ENCODE results near the gene ZNF491. TPM values are rescaled to one million over a fixed set of nuclear protein-coding genes. Genes with fewer than 3 reads are reported as not detected.

ZNF491 gene
- total and polyA plus RNA-seq, 2 of the 8 experiments (the other 6 are each of a cell fraction or from before 2014, with no cell fraction given): 0.18 to 0.78 TPM

GRCh38 chr19:11814029-11814699 lies 15.8 kb downstream of the ZNF491 start, which contains the start of gene ZNF440:
Gene ZNF440 (plus strand): TSS chr19:11814273. CDS start chr19:11814448, 175 bp downstream.
- no peak within 1 kb of the TSS for H3K4ac ChIP-seq (replicated peaks; ENCODE audit: insufficient read length, low read depth, low read length)
- no peak within 1 kb of the TSS for H3K56ac ChIP-seq (replicated peaks; ENCODE audit: insufficient read length, low read depth, low read length)
- no peaks in the 10 kb centered on the region for H4K20me1 ChIP-seq (replicated peaks in 1 of 2; ENCODE audit: control insufficient read depth in 1 of 2, insufficient read depth in 2 of 2, low read length in 2 of 2)
- DNase-seq (ENCODE audit: low read depth in 1 of 2, low spot score in 2 of 2) (peak; percentile 79 to 97), FAIRE-seq (no peak)
- peak within 1 kb of the TSS; percentile 38 to 79 (median 69); a peak in 6 of 7 replicates for H3K9ac ChIP-seq (replicated peaks in 1 of 4; ENCODE audit: extremely low read depth in 1 of 4, low read depth in 3 of 4, low read length in 3 of 4)
- WGBS, 2 experiments (ENCODE audit: extremely low coverage in 1 of 2, insufficient coverage in 1 of 2, insufficient read length in 1 of 2, insufficient replicate concordance in 2 of 2, low coverage in 1 of 2, low lambda C conversion rate in 2 of 2, missing lambda C conversion rate in 1 of 2): 14% methylated on average over 33 of the region's 55 CpGs; no CpG with 5 or more reads in 1 of the 2 experiments
- peak within 1 kb of the TSS; percentile 76 for H4K8ac ChIP-seq (ENCODE audit: extremely low read depth, insufficient read depth, low read length)
- no peaks in the 10 kb centered on the region for H3K79me1 ChIP-seq (ENCODE audit: low read depth, low read length)
- no peak within 1 kb of the TSS for H3K14ac ChIP-seq (ENCODE audit: insufficient read length)
- no peak within 1 kb of the TSS for H2BK20ac ChIP-seq (ENCODE audit: low read length)
- H2AFZ ChIP-seq (ENCODE audit: low read length): peak within 1 kb of the TSS; percentile 95
- H2BK5ac ChIP-seq (ENCODE audit: low read depth, low read length): no peak within 1 kb of the TSS
- no peak within 1 kb of the TSS for H2AK5ac ChIP-seq (ENCODE audit: low read depth, low read length)
- H3K36me3 ChIP-seq (ENCODE audit: control insufficient read depth in 2 of 4, insufficient read depth in 4 of 4, low read length in 3 of 4): no peaks in the 10 kb centered on the region
- H3K27ac ChIP-seq (ENCODE audit: low read depth, low read length): no peak within 1 kb of the TSS
- H3K27me3 ChIP-seq (replicated peaks in 1 of 4; ENCODE audit: control insufficient read depth in 3 of 4, extremely low read depth in 1 of 4, insufficient read depth in 3 of 4, low read length in 3 of 4): peaks cover 0 to 17% (median 5%) of the 10 kb centered on the region in 4 experiments; a peak in 5 of 7 replicates
- no peaks in the 10 kb centered on the region for H3K79me2 ChIP-seq (ENCODE audit: control insufficient read depth in 1 of 2, insufficient read depth in 2 of 2, low read length in 2 of 2)
- CTCF ChIA-PET (ENCODE audit: partially characterized antibody): interaction anchor here (0.5 to 6.3 kb wide), 6 partner anchors 14 to 564 kb away, joined by 3 to 59 read pairs (median 5); partner anchors contain the start of gene ZNF491
- POLR2A ChIA-PET (ENCODE audit: partially characterized antibody): interaction anchor here (0.5 to 1.4 kb wide), 4 partner anchors 15 to 329 kb away, joined by 3 to 5 read pairs (median 3); partner anchors contain the start of gene ZNF491
- no peak within 1 kb of the TSS for H4K5ac ChIP-seq (ENCODE audit: insufficient read length, low read depth, low read length)
- no peak within 1 kb of the TSS for H2BK12ac ChIP-seq (ENCODE audit: low read depth, low read length)
- peaks cover 2% of the 10 kb centered on the region; the same call in 1 of the 2 replicates for H3K23me2 ChIP-seq (ENCODE audit: low read depth, low read length)
- no peak within 1 kb of the TSS for H3K23ac ChIP-seq (ENCODE audit: insufficient read length)
- H2BK120ac ChIP-seq (replicated peaks; ENCODE audit: low read depth, low read length): no peak within 1 kb of the TSS
- H4K91ac ChIP-seq (replicated peaks; ENCODE audit: insufficient read length, low read length): no peak within 1 kb of the TSS
- peak within 1 kb of the TSS; percentile 54 to 82 (median 76) for H3K4me3 ChIP-seq (ENCODE audit: extremely low read depth in 1 of 4, insufficient read depth in 2 of 4, low read depth in 3 of 4, low read length in 4 of 4)
- peaks cover 2 to 4% of the 10 kb centered on the region in 2 experiments; a peak in 2 of 4 replicates for H3K9me3 ChIP-seq (ENCODE audit: insufficient read depth in 2 of 2, low read depth in 1 of 2, low read length in 1 of 2)
- peaks cover 0 to 5% (median 2%) of the 10 kb centered on the region in 4 experiments; a peak in 3 of 7 replicates for H3K4me1 ChIP-seq (replicated peaks in 1 of 4; ENCODE audit: control insufficient read depth in 3 of 4, insufficient read depth in 4 of 4, low read length in 3 of 4)
- peak within 1 kb of the TSS; percentile 68 to 77 for H3K4me2 ChIP-seq (ENCODE audit: insufficient read depth in 1 of 2, low read depth in 2 of 2, low read length in 2 of 2)
- peak within 1 kb of the TSS; percentile 81; the same call in 1 of the 2 replicates for H3K18ac ChIP-seq (ENCODE audit: extremely low read depth, low read length)
- H2BK15ac ChIP-seq (ENCODE audit: low read length): peak within 1 kb of the TSS; percentile 88; the same call in 1 of the 2 replicates
- TF ChIP-seq RBBP5 (IDR thresholded peaks at IDR 0.05; ENCODE audit: borderline replicate concordance, low read depth, low read length): no peak
- TF ChIP-seq TEAD4 (IDR thresholded peaks at IDR 0.05; ENCODE audit: low read depth, low read length): no peak
- TF ChIP-seq KDM4A (IDR thresholded peaks at IDR 0.05; ENCODE audit: low read depth, low read length, severe bottlenecking): peak; percentile 75
- TF ChIP-seq POU5F1 (IDR thresholded peaks at IDR 0.05; ENCODE audit: low read depth, low read length): no peak
- no peak for TF ChIP-seq CBX8 (IDR thresholded peaks at IDR 0.05; ENCODE audit: borderline replicate concordance, low read depth, low read length)
- TF ChIP-seq SP2 (IDR thresholded peaks at IDR 0.05; ENCODE audit: low read length): no peak
- peak; percentile 59 for TF ChIP-seq E2F6 (IDR thresholded peaks at IDR 0.05)
- no peak for TF ChIP-seq TCF12 (IDR thresholded peaks at IDR 0.05; ENCODE audit: low read depth, low read length)
- no peak for TF ChIP-seq HDAC6 (IDR thresholded peaks at IDR 0.05; ENCODE audit: low read depth, low read length)
- TF ChIP-seq JUND (IDR thresholded peaks at IDR 0.05; ENCODE audit: low read length): no peak
- no peak for TF ChIP-seq CBX5 (IDR thresholded peaks at IDR 0.05; ENCODE audit: low read depth, low read length)

Measured in H1 (cell line).